Activated CD8-positive, alpha-beta T cell treated with anti-CD3 and anti-CD28 coated beads for 36 hours (primary cell): ENCODE results near the gene CYTH1. TPM values are rescaled to one million over a fixed set of nuclear protein-coding genes. Genes with fewer than 3 reads are reported as not detected.
A peak's percentile ranks its signal among the peaks of the same experiment; 100 is the strongest.

Experiments
- ATAC-seq: fragments of 200-7000 bp; cut with Tn5 transposase; one replicate; pipeline ENCODE4 v1.10.0; 2021; ENCODE audit warnings: mild to moderate bottlenecking, moderate library complexity
- CTCF ChIA-PET: fragments of 350-600 bp; sonication (Branson Sonifier 250); formaldehyde crosslinking; loops from one replicate; lab custom pipeline; 2021; ENCODE audit warnings: antibody characterized with exemption; lab: Charles Lee
- POLR2A ChIA-PET: fragments of 350-600 bp; sonication (Branson Sonifier 250); formaldehyde crosslinking; loops from one replicate; lab custom pipeline; 2021; ENCODE audit warnings: antibody characterized with exemption; lab: Charles Lee
- DNase-seq: peaks from one replicate; pipeline ENCODE4 v3.0.0-alpha.2; 2020
- H3K27ac Mint-ChIP-seq: one replicate; pipeline ENCODE4 v1.8.0; 2021; ENCODE audit warnings: mild to moderate bottlenecking, mixed read lengths
- H3K27me3 Mint-ChIP-seq: one replicate; pipeline ENCODE4 v1.8.0; 2021; ENCODE audit warnings: mixed read lengths
- H3K36me3 Mint-ChIP-seq: one replicate; pipeline ENCODE4 v1.8.0; 2021; ENCODE audit warnings: low read depth, mixed read lengths
- H3K4me1 Mint-ChIP-seq: one replicate; pipeline ENCODE4 v1.8.0; 2021; ENCODE audit warnings: low read depth, mixed read lengths
- H3K4me3 Mint-ChIP-seq: one replicate; pipeline ENCODE4 v1.8.0; 2021; ENCODE audit warnings: mild to moderate bottlenecking, moderate library complexity, mixed read lengths
- H3K9me3 Mint-ChIP-seq: one replicate; pipeline ENCODE4 v1.8.0; 2021; ENCODE audit warnings: mixed read lengths
- CTCF ChIP-seq: fragments of 200-600 bp; IDR thresholded peaks from one replicate; pipeline ENCODE4 v1.8.0; 2022; ENCODE audit warnings: antibody characterized with exemption, mild to moderate bottlenecking
- intact Hi-C: fragments of 100-400 bp; cut with micrococcal nuclease; formaldehyde crosslinking; loops from one replicate; pipeline ENCODE4 v1.10.0; 2022
- total RNA-seq, 2 experiments: library from RNA; stranded (reverse); gene quantifications; one replicate each; pipeline ENCODE4 v1.2.3, GENCODE V29; 2021

CYTH1 gene
- total RNA-seq, 2 experiments from 2014 or later = 95.1 to 96.0 TPM

GRCh38 chr17:78705071-78705470 lies 77.0 kb downstream of the CYTH1 start:
- ChIA-PET CTCF (no interaction called here), POLR2A (no interaction called here)
- no peak for ATAC-seq
- Mint-ChIP-seq H3K27ac (peak overlapping the region; percentile 63), H3K4me3 (no peak overlapping the region), H3K36me3 (peaks cover 37% of the 10 kb centered on the region), H3K9me3 (no peaks in the 10 kb centered on the region), H3K4me1 (peaks cover 38% of the 10 kb centered on the region), H3K27me3 (no peaks in the 10 kb centered on the region)
- intact Hi-C loops = loop anchor here (5.0 kb wide), 1 partner anchor 42 kb away; no protein-coding TSS in a partner anchor
- TF ChIP-seq CTCF = no peak
- DNase-seq = no peak

GRCh38 chr17:78704594-78704993 lies 77.5 kb downstream of the CYTH1 start:
- POLR2A ChIA-PET = no interaction called here
- DNase-seq (no peak), ATAC-seq (no peak)
- no peak overlapping the region for H3K4me3 Mint-ChIP-seq
- no peaks in the 10 kb centered on the region for H3K9me3 Mint-ChIP-seq
- no peaks in the 10 kb centered on the region for H3K27me3 Mint-ChIP-seq
- TF ChIP-seq CTCF = no peak
- peaks cover 37% of the 10 kb centered on the region for H3K36me3 Mint-ChIP-seq
- peaks cover 34% of the 10 kb centered on the region for H3K4me1 Mint-ChIP-seq
- CTCF ChIA-PET = no interaction called here
- peak overlapping the region; percentile 63 for H3K27ac Mint-ChIP-seq
- intact Hi-C loops = no loop called here

- POLR2A ChIA-PET = interaction anchor here (1.0 to 1.6 kb wide), 2 partner anchors 11 to 20 kb away, joined by 3 to 4 read pairs; no protein-coding TSS in a partner anchor
- CTCF ChIA-PET = interaction anchor here (0.6 to 1.5 kb wide), 3 partner anchors 9 to 14 kb away, joined by 3 to 4 read pairs (median 3); no protein-coding TSS in a partner anchor
- TF ChIP-seq CTCF = no peak
- Mint-ChIP-seq H3K4me3 (no peak overlapping the region), H3K9me3 (no peaks in the 10 kb centered on the region), H3K27ac (peak overlapping the region; percentile 43), H3K4me1 (peaks cover 12% of the 10 kb centered on the region), H3K36me3 (peaks cover 57% of the 10 kb centered on the region), H3K27me3 (no peaks in the 10 kb centered on the region)
- intact Hi-C loops = no loop called here
- ATAC-seq = peak; percentile 27
- DNase-seq = no peak
Measured at GRCh38 chr17:78697554-78698343, 84.3 kb downstream of the CYTH1 start.

GRCh38 chr17:78697122-78697521 lies 85.0 kb downstream of the CYTH1 start:
- no peak for DNase-seq
- Mint-ChIP-seq H3K9me3 (no peaks in the 10 kb centered on the region), H3K27me3 (no peaks in the 10 kb centered on the region), H3K36me3 (peaks cover 59% of the 10 kb centered on the region), H3K4me1 (peaks cover 12% of the 10 kb centered on the region), H3K27ac (peak overlapping the region; percentile 43), H3K4me3 (no peak overlapping the region)
- POLR2A ChIA-PET = interaction anchor here (1.0 kb wide), 1 partner anchor 10 kb away, joined by 3 read pairs; no protein-coding TSS in a partner anchor
- TF ChIP-seq CTCF = no peak
- no peak for ATAC-seq
- CTCF ChIA-PET = interaction anchor here (0.6 to 1.5 kb wide), 2 partner anchors 11 to 15 kb away, joined by 3 to 4 read pairs; no protein-coding TSS in a partner anchor
- intact Hi-C loops = no loop called here
